Coronary artery (tissue), 2 donors: ENCODE results near the gene ANKRD6.

Source experiments
- DNase-seq: peaks from one replicate; pipeline ENCODE4 v3.0.0-alpha.2; 2017; ENCODE audit warnings: low spot score
- H3K27ac ChIP-seq, 2 donors: fragments of 200-600 bp; sonication (generic); one replicate each; pipeline ENCODE4 v1.5.1; 2016 to 2019
- H3K4me3 ChIP-seq: fragments of 200-600 bp; sonication (generic); 2 replicates; pipeline ENCODE4 v1.5.1; 2016; ENCODE audit warnings: mild to moderate bottlenecking, moderate library complexity
- CTCF ChIP-seq: fragments of 200-600 bp; sonication (generic); IDR thresholded peaks from one replicate; pipeline ENCODE4 v1.5.1; 2019; ENCODE audit warnings: antibody characterized with exemption

The ANKRD6 gene

DNA sequence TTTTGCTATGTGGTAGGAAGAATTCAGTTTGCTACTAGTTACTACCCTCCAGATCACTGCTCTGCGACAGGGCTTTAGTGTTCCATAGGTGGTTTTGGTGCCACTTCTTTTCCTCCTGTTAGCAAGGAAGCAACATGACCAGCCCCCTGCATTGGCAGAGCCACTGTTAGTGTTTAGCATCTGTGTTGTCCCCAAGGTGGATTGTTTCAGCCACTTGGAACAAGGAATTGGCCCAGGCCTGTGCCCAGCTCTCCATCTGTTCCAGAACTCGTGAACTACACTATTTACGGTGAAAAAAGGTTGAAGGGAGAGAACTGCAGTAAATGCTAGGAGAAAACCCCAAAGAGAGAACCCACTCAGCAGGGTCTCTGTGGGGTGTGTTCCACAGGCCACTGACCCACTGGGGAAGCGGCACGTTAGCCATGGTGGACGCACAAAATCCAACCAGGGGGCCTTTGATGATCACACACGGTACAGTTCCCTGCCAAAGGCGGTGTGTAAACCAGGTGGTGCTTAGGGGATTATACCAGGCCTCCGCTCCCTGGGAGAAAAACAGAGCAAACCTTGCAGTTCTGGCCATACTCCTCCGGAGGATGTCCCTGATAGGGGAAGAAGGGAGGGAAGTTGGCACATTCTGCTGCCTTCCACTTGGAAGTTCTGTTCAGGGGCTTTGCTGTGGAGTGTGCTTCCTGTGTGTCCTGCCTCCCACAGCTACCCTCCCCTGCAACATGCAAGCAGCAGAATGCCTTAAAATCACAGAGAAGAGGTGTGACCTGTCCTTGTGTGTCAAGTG lies 133.3 kb downstream of the ANKRD6 start:
- Histone ChIP-seq H3K27ac (peak overlapping the region; percentile 70 to 88), H3K4me3 (no peak overlapping the region)
- DNase-seq = no peak
- no peak for TF ChIP-seq CTCF

DNA sequence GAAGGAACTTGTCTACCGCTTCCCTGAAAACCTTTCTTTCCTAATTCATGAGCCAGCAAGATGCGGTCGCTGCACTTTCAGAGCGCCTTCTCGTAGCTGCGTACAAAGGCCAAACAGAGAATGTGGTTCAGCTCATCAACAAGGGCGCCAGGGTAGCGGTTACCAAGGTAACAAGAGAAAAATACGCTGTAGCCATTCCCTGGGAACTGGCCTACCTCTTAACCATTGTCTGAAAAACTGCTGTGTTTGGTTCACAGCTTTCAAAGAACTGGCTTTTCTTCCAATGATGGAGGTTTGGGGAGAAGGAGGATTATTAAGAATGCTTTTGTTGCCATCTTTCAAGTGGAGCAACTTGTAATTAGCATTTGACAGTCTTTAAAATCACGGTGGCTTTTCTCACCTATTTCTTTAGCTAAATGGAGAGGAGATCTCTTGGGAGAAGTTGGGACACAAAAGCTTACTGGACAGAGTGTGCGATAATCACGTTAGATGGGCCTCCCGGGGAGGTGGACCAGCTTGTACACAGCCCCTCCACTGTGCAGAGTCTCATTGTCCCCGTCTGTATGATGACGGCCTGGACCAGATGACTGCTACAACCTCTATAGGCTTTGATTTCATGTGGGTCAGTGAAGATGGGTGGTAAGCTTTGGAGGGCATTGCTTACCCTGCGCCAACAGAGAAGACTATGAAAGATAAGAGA lies 134.1 kb downstream of the ANKRD6 start:
- no peak for DNase-seq
- Histone ChIP-seq H3K27ac (peak overlapping the region; percentile 70 to 88), H3K4me3 (no peak overlapping the region)
- no peak for TF ChIP-seq CTCF

DNA sequence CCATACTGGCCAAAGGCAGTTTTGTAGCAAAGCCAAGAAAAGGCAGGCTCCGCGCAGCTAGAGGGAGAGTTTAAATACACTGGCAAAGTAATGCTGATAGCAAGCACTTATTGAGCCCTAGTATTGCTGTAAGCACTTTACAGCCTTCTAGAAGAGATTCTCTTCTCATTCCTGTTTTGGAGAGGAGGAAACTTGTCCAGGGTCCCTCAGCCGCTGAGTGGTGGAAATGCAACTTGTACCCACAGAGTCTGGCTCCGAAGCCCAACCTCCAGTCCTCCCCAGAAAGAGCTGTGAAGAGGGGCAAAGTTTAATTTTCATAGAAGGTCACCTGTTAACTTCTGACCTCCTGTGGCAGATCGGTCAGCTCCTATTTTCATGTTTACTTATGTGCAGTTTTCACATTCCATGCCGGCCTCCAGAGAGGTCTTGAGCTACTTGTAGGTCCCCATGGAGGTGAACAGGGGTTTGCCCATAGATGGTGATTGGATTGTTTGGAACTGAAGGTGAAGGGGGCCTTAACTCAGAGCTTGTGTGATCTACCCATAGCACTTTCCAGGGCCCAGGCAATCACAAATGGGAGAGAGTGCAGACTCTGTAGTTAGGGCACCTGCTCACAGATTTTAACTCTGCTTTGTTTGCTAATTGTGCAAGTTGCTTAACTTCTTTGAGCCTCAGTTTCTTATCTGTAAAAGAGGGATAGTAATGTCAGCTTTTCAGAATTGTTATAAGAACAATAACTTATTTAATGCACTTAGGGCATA lies 134.9 kb downstream of the ANKRD6 start:
- no peak for DNase-seq
- TF ChIP-seq CTCF = no peak
- peak overlapping the region; percentile 0 to 88 for H3K27ac ChIP-seq

GRCh38 chr6:89574910-89575561 lies 142.1 kb downstream of the ANKRD6 start:
- Histone ChIP-seq H3K27ac (no peak overlapping the region), H3K4me3 (no peak overlapping the region)
- no peak for TF ChIP-seq CTCF
- no peak for DNase-seq

More for the DNA sequence above, 134.9 kb downstream of the ANKRD6 start:
- H3K4me3 ChIP-seq = no peak overlapping the region

DNA sequence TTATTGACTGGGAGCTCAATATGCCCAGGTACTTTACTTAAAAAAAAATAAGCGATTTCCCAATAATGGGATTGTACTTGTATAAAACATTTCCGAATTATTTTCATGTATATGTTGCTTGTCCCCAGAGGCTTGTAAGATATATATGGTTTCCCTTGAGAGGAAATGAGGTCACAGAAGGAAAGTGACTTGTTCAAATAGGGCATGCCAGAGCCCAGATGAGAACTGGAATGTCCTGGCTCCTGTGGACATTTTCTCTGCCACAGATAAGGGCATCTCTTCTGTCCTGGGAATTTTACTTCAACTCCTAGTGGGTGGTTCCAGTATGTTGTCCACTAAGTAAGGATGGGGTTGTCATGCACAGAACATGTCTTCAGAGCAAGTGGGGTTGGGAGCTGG lies 142.6 kb downstream of the ANKRD6 start:
- TF ChIP-seq CTCF = no peak
- no peak overlapping the region for H3K27ac ChIP-seq
- H3K4me3 ChIP-seq = no peak overlapping the region
- no peak for DNase-seq

DNA sequence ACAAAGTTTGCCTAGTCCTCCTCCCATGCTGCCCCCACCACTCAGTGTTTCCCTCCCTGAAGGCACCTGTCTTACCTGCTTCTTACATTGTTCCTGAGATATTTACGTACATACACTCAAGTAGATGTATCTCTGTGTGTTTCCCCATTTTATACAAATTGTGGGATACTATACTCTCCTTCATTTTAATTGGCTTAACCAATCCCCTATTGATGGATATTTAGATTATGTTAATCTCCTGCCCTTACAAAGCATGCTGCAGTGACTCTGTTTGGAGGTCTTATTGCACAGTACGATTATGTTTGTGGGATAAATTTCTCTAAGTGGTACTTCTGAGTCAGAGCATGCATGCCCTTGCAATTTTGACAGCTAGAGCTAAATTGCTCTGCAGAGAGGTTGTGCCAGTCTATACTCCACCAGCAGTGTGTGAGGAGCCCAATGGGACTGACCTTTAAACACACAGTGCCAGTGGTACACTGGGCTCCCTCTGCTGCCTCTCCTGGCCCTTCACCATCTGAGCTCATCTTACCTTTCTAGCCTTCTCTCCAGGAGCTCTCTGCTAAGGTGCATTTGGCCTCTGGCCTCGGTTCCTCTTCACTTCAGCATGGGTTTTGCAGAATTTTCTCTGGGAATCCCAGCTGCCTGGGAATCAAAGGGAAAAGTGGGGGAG lies 148.2 kb downstream of the ANKRD6 start:
- no peak for TF ChIP-seq CTCF
- H3K27ac ChIP-seq = no peak overlapping the region
- no peak for DNase-seq
- H3K4me3 ChIP-seq = no peak overlapping the region
